Measurements from ENCODE around the gene NOTCH1.

DNA sequence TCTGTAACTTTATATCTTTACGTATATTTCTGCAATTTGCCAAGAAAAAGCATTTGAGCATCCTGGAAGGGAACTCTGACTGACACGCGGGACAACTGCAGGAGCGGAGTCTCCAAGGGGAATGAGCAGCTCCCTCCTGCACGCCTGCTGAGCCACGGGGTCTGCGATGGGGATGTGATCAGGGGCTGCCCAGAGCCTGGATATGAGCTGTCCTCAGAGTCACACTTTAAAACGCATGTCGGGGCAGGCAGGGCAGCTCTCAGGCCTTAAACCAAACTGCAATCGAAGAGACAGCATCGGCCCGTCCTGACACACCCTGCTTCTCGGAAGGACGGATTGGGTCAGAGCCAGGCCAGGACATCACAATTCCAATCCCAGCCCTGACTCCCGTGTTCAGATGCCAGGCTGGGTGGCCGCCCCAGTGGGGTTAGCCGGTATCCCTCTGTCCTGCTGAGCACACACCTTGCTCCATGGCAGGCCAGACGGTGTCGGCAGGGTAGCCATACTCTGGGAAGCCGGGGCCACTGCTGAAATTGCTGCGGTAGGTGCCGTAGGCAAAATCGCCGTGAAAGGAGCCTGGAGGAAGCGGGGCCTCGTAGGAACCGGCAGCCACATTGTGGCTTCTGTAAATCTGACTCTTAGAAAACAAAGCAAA is 80.2 kb downstream of the NOTCH1 start:
- TF ChIP-seq, protein P1, sequence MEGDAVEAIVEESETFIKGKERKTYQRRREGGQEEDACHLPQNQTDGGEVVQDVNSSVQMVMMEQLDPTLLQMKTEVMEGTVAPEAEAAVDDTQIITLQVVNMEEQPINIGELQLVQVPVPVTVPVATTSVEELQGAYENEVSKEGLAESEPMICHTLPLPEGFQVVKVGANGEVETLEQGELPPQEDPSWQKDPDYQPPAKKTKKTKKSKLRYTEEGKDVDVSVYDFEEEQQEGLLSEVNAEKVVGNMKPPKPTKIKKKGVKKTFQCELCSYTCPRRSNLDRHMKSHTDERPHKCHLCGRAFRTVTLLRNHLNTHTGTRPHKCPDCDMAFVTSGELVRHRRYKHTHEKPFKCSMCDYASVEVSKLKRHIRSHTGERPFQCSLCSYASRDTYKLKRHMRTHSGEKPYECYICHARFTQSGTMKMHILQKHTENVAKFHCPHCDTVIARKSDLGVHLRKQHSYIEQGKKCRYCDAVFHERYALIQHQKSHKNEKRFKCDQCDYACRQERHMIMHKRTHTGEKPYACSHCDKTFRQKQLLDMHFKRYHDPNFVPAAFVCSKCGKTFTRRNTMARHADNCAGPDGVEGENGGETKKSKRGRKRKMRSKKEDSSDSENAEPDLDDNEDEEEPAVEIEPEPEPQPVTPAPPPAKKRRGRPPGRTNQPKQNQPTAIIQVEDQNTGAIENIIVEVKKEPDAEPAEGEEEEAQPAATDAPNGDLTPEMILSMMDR (IDR thresholded peaks at IDR 0.05) = no peak
- TF ChIP-seq POLR2A (IDR thresholded peaks at IDR 0.05) = no peak

All from adrenal gland (tissue), 5 donors.